NOMO-1 treated with dmso at 0.1 percent for 144 hours (cell line): ENCODE results near the gene PCED1A.

Source experiments
- DNase-seq: peaks from one replicate; lab custom pipeline; 2025; ENCODE audit not compliant: unreplicated experiment; lab: John Stamatoyannopoulos, UW

Gene PCED1A

DNA sequence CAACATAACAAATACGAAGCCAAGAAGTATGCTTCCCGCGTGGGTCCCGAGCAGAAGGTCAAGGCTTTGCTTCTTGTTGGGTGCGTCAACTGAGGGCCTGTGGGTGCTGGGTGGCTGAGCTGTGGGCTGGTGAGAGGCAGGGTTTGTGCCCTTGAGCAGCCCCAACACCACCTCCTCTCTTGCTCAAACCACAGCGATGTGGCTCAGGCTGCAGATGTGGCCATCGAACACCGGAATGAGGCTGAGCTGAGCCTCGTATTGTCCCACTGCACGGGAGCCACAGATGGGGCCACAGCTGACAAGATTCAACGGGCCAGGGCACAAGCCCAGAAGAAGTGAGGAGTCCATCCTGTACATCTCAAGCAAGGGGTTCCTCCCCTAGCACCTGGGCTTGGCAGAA is 25.8 kb upstream of the PCED1A start:
- DNase-seq, result no peak

DNA sequence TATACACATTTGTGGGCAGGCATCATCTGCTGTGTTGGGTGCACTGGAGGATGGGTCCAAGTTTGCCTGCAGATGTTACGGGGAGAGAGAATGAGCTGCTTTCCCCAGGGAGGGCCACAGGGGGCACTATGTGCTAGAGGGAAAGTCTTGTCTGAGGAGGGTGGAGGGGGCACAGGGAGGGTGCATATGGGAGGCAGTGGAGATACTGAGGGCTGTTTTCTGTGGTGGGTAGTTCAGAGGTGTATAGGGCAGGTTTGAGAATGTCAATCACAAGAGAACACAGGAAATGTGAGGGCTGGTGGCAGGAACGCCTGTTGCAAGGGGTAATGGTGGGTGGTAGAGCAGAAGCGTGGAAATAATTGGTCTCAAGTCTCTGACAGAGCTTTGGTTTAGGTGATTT is 25.2 kb upstream of the PCED1A start:
- DNase-seq, result no peak

DNA sequence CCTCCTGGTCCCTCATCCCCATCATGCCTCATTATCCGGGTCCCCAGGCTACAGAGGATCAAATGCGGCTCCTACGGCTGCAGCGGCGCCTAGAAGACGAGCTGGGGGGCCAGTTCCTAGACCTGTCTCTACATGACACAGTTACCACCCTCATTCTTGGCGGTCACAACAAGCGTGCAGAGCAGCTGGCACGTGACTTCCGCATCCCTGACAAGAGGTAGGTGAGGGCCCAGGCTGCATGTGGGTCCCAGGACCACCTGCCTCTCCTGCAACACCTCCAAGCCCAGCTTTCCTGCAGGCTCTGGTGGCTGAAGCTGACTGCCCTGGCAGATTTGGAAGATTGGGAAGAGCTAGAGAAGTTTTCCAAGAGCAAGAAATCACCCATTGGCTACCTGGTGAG is 24.6 kb upstream of the PCED1A start:
- no peak for DNase-seq

GRCh38 chr20:2864626-2865025 is 24.2 kb upstream of the PCED1A start:
- no peak for DNase-seq

- no peak for DNase-seq
These were observed 19.1 kb upstream of the PCED1A start for GRCh38 chr20:2859330-2860121.

GRCh38 chr20:2858591-2858990 is 18.1 kb upstream of the PCED1A start:
- no peak for DNase-seq

- DNase-seq, result no peak
These were observed 10.6 kb upstream of the PCED1A start for GRCh38 chr20:2851086-2851485.

DNA sequence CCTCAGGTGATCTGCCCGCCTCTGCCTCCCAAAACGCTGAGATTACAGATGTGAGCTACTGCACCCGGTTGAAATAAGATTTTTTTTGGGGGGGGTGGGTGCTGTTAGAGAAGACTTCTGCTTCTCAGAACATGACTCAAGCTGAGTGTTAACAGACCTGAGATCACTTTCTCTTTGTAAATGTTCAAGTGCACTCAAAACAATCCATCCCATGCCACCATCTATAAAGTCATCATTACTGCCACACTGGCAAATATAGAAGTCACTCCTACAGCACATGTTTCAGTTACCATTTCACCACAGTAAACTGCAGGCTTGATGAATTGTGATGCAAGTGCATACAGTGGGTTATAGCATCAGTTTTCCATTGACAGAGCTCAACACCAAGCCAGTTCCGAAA is 9.1 kb upstream of the PCED1A start:
- no peak for DNase-seq

DNA sequence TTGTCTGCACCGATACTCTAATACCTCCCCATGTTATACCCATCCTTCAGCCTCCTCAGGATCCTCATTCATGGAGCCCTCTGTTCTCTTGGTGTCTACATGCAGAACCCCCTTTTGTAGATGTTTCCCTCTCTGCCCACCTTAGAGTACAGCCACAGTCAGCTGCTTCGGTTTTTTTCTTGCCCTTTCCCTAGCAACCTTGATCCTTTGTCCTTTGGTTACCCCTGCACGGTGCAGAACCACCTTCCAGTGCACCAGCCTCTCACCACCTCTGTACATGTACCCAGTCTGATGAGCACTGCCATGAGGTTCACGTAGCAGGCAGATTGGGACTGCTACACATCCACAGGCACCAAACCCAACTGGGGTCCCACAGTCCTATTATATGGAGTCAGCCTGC is 7.3 kb upstream of the PCED1A start:
- no peak for DNase-seq

GRCh38 chr20:2846698-2847097 is 6.2 kb upstream of the PCED1A start:
- no peak for DNase-seq

GRCh38 chr20:2845607-2846006 is 5.2 kb upstream of the PCED1A start:
- DNase-seq, result no peak

GRCh38 chr20:2840967-2841531 is 594 bp upstream of the PCED1A start:
- no peak for DNase-seq

- DNase-seq, result no peak
These were observed 720 bp downstream of the PCED1A start for GRCh38 chr20:2839732-2840137.

- DNase-seq, result no peak
These were observed 1.4 kb downstream of the PCED1A start for GRCh38 chr20:2838847-2839671.

DNA sequence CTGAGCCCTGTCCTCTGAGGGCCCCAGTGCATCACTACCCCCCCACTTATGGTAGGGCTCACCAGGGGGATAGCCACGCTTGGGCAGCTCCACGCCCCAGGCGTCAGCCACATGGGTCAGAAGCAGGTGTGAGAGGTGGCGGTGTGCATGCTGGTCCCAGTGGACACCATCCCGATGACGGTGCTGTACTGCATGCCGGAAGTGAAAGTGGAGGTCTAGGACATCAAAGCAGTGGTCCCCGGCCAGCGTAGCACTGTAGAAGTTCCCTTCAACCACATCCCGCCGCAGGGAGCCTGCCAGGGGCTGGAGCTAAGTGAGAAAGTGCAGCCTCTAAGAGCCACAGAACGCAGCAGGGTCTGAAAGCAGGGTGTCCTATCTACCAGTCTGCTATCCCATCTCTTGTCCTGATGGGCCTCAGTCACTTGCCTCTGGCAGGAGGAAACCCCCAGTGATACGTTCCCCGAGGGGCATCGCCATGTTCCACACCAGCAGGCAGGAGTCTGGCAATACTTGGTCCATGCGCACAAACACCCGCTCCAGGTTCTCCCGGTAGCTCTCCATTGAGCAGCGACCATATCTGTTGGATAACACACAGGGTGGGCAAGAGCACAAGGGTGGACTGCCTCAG is 2.2 kb downstream of the PCED1A start:
- DNase-seq, result no peak

- DNase-seq, result no peak
These were observed 3.1 kb downstream of the PCED1A start for GRCh38 chr20:2837221-2837960.

GRCh38 chr20:2836035-2836434 is 4.4 kb downstream of the PCED1A start:
- no peak for DNase-seq

DNA sequence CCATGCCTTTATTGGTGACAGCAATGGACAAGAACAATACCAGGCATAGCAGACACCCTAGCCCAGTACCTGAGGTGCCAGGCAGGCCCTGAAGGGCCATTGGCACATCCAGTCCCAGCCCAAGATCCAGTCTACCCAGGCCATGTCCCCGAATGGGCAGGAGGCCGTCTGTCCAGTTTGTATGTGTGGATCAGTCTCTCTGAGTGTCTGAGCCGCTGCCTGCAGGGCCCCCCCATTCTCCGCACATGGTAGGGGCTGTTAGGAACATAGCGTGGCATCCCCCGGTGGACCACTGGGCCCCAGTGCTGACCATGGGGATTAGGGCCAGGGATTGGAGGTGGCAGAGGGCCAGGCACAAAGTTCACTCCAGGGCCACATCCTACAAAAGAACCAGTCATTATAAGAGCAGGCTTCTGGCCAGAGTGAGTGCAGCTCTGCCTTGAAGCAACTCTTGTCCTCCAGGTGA is 5.1 kb downstream of the PCED1A start:
- no peak for DNase-seq

DNA sequence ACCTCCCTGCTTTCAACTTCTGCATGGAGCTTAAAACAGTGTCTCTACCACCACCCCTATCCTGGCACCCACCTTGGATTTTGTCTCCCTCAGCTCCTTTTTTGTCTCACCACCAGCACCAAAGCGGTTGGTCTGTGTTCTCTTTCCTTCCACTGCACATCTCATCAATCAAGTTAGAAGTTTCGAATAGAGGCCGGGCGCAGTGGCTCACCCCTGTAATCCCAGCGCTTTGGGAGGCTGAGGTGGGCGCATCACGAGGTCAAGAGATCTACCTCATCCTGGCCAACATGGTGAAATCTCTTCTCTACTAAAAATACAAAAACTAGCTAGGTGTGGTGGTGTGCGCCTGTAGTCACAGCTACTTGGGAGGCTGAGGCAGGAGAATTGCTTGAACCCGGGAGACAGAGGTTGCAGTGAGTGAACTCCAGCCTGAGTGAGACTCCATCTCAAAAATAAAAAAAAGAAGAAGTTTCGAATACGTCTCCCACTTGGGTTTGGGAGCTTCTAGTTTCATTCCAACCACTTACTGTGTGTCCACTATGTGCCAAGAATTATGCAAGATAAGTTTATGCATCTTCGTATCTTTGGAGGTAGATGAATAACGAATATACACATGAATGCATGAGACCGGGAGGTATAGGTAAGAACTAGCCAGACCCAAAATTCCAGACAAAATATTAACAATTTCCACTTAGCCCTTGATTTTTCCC is 5.9 kb downstream of the PCED1A start:
- no peak for DNase-seq

DNA sequence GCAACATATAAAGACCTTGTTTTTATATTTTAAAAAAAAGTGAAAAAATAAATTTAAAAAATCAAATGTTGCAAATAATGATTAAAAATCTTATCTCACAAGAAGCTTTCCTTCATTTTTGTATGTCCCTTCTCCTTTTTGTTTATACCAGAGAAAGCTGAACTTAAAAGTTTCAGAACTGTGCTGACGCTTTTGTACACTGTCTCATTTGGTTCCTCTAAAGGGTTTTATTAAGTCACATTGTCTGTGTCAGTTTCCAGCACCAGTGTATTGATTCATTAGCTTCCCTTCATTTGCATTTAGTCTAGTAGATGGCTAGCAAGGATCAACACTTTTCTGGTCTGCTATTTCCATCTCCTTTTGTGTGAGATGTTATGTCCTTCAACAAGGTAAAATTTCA is 6.7 kb downstream of the PCED1A start:
- no peak for DNase-seq
